HL-60 (cell line): ENCODE data around the gene DYRK1A.
A peak's percentile ranks its signal among the peaks of the same experiment; 100 is the strongest.
"Not testable (repeated sequence)": the region's sequence is repeated elsewhere in the genome, so short reads cannot be mapped to it uniquely, and the experiment has no call there.

Source experiments
- DNase-seq, 2 experiments: peaks; one replicate each; pipeline ENCODE4 v3.0.0-alpha.2; 2010 to 2020; ENCODE audit warnings: low read depth in 1 of 2, low spot score in 1 of 2
- H3K27ac ChIP-seq: fragments of 250-450 bp; sonication (Bioruptor Pico); replicated peaks from 2 replicates; pipeline ENCODE4 v1.5.1; 2020; ENCODE audit warnings: mild to moderate bottlenecking, moderate library complexity
- H3K27me3 ChIP-seq: fragments of 250-450 bp; sonication (Bioruptor Pico); 2 replicates; pipeline ENCODE4 v1.5.1; 2021; ENCODE audit warnings: mild to moderate bottlenecking, moderate library complexity; ENCODE audit not compliant: insufficient read depth, poor library complexity, severe bottlenecking
- H3K4me3 ChIP-seq: replicated peaks from 2 replicates; pipeline ENCODE4 v1.5.1; 2011; ENCODE audit warnings: mild to moderate bottlenecking, control low read depth, low read length; ENCODE audit not compliant: insufficient read depth
- CTCF ChIP-seq: IDR thresholded peaks from one replicate; pipeline ENCODE4 v1.5.1; 2011; ENCODE audit warnings: low read length, control low read depth, inconsistent platforms; ENCODE audit not compliant: insufficient read depth
- GABPA ChIP-seq: IDR thresholded peaks from 2 replicates; pipeline ENCODE4 v1.6.1; 2012; ENCODE audit warnings: low read depth
- POLR2AphosphoS5 ChIP-seq: IDR thresholded peaks from 2 replicates; pipeline ENCODE4 v1.6.1; 2012; ENCODE audit warnings: low read depth
- REST ChIP-seq: IDR thresholded peaks from 2 replicates; pipeline ENCODE4 v1.6.1; 2012; ENCODE audit warnings: low read depth; ENCODE audit not compliant: insufficient replicate concordance
- SPI1 ChIP-seq: IDR thresholded peaks from 2 replicates; pipeline ENCODE4 v1.6.1; 2012; ENCODE audit warnings: low read depth, mild to moderate bottlenecking, borderline replicate concordance

The DYRK1A gene

GRCh38 chr21:37520801-37521200 lies 154.2 kb downstream of the DYRK1A start:
- DNase-seq: no peak
- H3K4me3 ChIP-seq: no peak overlapping the region

GRCh38 chr21:37521658-37522057 lies 155.1 kb downstream of the DYRK1A start:
- DNase-seq: no peak
- TF ChIP-seq SPI1 (no peak), REST (no peak), GABPA (no peak), CTCF (no peak), POLR2AphosphoS5 (no peak)
- H3K27me3 ChIP-seq: no peaks in the 10 kb centered on the region
- no peak overlapping the region for H3K27ac ChIP-seq
- H3K4me3 ChIP-seq: no peak overlapping the region

More at GRCh38 chr21:37520801-37521200, 154.2 kb downstream of the DYRK1A start:
- H3K27ac ChIP-seq: no peak overlapping the region
- H3K27me3 ChIP-seq: no peaks in the 10 kb centered on the region
- TF ChIP-seq REST (no peak), POLR2AphosphoS5 (no peak), SPI1 (no peak), CTCF (no peak), GABPA (no peak)

- TF ChIP-seq SPI1: no peak
- TF ChIP-seq GABPA: no peak
- no peak for TF ChIP-seq REST
- TF ChIP-seq CTCF: no peak
- no peak for TF ChIP-seq POLR2AphosphoS5
Observed at GRCh38 chr21:37522641-37523295, 156.2 kb downstream of the DYRK1A start.

GRCh38 chr21:37524944-37525343 lies 158.4 kb downstream of the DYRK1A start:
- H3K4me3 ChIP-seq, H3K27ac ChIP-seq, DNase-seq, H3K27me3 ChIP-seq: not testable (repeated sequence)

More at GRCh38 chr21:37522641-37523295, 156.2 kb downstream of the DYRK1A start:
- Histone ChIP-seq H3K27me3 (no peaks in the 10 kb centered on the region), H3K4me3 (no peak overlapping the region), H3K27ac (no peak overlapping the region)
- DNase-seq: peak; percentile 51 to 52
